ENCODE measurements around the gene GRIA3.
"Not testable (repeated sequence)": the region's sequence is repeated elsewhere in the genome, so short reads cannot be mapped to it uniquely, and the experiment has no call there.

GRIA3 gene

DNA sequence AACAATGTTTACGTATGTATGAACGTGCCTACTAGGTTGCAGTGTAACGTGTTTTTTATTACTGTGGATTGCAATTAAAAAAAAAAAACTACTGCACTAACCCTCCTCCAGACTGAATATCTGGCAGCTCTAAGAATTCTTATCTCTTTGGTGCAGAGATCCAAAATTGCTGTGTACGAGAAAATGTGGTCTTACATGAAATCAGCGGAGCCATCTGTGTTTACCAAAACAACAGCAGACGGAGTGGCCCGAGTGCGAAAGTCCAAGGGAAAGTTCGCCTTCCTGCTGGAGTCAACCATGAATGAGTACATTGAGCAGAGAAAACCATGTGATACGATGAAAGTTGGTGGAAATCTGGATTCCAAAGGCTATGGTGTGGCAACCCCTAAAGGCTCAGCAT lies 280.6 kb downstream of the GRIA3 start:
- DNase-seq (ENCODE audit: low spot score), result no peak

DNA sequence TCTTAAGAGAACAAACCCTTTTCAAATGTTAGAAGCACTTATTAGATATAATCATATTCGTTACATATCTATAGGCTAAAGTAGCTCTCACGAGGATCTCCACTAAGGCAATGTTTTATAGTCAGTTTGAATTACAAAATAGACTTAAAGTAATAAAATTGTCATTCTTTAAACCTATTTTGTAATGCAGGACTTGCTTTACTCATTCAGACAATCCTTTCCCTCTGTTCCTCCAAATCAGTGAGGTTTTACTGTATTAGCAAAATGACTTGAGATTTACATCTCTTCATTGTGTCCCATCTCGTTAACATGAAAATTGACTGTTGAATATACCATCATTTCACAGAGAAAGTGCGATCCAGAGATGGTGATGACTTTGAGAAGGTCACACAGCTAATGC lies 284.4 kb downstream of the GRIA3 start:
- DNase-seq (ENCODE audit: low spot score), result no peak

DNA sequence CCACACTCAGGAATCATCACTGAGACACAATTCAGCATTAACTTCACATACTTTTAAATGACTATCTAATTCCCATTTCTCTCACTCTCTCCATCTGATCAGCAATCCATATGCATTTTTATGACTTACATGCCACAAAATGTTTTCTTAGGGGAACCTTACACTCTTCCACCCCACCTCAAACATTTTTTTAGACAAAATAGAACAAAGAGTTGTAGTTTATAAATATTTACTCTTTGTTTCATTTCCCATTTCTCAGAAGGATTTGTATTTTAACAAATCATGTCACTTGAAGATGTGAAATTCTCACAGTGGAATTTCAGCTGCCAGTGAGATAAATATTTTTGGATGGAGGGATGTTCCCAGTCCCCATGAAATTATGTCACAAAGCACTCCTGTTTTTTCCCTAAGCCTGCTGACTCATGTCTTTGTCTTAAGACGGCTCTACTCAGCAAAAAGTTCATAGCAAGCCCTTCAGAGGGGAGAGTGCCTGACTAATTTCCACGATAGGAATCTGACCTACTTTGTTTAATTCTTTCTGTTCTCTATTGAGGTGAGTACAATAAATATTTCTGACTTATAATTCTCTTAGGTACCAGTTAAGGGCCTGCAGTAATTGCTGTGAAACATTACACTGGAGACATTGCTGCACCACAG lies 291.1 kb downstream of the GRIA3 start:
- DNase-seq (ENCODE audit: low spot score), result no peak

DNA sequence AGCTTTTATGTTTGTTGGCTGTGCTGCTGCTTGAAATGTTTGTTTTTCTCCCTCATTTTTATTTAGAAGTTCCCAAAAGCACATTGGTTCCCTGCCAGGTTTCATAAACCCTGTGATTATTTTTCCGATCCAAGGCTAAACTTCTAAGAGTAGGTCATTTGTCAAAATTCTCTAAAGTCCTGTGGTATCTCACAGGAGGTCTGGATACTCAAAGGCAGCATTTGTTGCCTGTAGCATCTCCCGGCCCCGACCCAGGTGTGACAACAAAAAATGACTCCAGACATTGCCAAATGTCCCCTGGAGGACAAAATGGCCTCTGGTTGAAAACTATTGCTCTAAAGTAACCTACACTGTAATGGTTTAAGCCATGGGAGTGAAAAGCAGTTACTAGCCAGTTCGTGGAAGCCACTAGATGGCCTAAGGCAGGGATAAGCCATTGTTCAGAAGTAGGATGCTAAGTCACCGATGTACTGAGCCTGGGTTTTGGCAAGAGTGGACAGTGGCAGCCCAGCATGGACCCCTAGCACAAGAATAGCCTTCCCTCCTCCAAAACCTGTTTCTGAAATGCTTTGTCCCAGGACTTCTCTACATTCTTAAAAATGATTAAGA lies 292.6 kb downstream of the GRIA3 start:
- DNase-seq (ENCODE audit: low spot score), result no peak

DNA sequence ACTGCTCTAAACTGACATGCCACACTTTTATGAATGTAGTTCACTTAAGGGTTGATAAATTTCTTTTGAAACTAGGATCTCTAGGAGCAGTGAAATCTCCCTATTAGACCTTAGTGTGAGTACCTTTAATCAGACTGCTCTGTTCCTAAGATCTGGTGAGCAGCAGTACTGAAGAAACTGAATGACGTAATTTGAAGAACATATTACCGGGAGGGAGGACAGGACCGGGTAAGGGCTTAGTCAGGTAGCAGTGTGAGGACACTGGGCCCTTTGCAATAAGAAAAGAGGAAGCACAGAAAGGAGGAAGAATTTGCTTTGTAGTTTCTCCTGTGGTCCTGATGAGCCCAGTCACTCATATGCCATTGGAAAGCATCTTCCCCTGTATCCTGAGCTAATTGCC lies 293.6 kb downstream of the GRIA3 start:
- DNase-seq (ENCODE audit: low spot score), result no peak

DNA sequence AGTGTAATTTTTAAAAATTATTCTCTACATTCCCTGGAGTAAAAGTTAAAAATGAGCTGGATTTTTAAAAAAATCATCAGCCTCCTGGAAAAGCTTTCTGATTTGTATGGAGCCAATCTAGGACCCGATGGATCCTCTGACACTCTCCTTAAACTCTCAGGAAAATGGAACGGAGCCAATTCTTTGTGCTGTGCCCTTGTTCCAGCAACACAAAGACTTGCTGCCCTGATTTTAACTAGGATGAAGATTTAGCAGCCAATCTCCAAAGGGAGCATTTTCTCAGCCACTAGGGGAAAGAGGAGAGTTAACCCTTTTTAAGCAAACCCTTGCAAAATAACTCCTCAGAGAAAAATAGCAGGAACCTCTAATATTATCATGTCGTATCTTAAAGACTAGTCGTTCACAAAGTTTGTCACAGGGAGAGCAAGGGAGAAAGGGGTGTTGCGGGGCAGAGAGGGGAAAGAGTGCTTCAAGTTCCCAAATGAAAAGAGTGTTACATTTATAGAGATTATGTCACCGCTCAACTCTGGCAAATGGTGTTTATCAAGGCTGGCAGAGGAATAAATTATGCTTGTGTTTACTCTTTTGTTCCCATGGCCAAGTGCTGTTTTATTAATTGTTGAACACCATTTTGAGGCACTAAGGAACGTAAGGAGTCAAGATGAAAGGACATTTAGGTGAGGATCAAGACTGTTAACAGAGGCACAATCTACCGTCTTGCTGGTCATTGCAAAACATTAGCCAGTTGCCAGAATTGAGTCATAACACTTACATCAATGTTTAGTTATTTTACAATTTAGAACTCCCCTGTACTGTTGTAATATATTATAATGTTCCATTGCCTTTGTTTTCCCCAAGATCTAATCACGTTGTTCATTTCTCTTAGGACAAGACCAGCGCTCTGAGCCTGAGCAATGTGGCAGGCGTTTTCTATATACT lies 298.1 kb downstream of the GRIA3 start:
- no peak for DNase-seq (ENCODE audit: low spot score)

DNA sequence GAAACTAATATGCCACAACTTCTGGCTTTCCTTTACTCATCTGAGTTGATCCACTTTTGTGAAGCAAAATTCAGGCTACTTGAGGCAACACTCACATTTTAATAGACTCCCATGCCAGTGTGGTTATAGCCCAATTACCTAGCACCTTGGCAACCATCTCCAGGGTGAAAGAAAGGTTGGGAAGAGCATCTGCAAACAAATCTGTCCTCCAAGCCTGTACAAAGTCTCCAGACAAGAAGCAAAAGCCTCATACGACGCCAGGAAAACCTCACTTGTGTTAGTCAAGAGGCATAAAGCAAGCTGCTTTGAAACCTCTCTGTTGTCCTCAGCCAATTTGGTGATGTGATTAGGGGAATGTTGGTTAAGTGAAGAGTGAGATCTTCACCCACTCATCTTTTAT lies 302.2 kb downstream of the GRIA3 start:
- DNase-seq (ENCODE audit: low spot score), result no peak

DNA sequence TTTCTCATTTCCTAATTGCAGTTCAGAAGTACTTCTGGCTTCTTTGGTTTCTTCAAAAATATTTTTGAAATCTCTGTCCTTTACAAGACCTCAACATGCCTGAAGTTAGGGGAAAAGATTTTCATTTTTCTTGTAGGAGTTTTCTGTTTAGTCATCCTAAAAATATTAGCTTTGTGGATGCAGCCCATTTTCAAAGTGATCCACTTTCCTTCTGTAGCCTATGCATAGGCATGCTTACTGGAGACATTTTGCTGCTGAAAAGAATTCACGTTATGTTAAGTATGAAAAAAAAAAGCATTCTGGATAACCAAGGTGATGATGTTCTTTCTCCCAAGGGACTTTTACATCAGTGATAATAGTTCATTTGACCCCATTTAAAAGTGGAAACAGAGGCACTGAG lies 303.2 kb downstream of the GRIA3 start:
- no peak for DNase-seq (ENCODE audit: low spot score)

DNA sequence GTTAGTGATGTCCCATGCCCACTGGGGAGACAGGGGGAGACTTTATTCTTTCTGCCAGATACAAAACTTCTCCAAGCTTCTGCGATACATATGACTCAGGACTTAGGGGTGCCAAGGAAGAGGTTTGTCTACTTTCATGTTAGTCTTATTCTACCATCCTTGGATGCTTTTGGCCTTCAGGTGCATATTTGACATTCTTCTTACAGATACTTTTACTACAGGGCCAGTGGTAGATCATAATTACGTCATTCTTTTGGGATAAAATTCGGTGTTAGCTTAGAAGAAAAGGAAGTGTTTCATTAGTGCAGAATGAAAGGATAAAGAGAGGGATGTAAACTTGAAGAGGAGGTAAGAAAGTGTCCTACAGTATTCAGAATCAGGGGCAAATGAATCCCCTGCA lies 303.6 kb downstream of the GRIA3 start:
- no peak for DNase-seq (ENCODE audit: low spot score)

DNA sequence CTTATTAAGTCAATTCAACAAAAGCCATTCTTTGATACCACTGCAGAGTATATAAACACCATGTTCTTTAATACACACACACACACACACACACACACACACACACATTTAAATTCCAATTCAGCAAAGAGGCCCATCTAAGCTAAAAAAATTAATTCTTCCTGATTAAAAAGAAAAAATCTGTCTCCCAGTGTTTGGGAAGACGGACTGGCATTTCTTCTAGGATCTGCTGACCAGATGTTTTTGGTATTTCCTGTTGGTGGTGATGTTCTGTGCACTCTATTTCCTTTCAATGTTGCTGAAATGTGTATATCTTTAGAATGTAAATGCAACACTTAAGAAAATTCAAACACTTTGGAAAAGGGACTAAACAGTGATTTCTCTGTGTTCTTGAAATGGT lies 304.9 kb downstream of the GRIA3 start:
- DNase-seq (ENCODE audit: low spot score), result no peak

DNA sequence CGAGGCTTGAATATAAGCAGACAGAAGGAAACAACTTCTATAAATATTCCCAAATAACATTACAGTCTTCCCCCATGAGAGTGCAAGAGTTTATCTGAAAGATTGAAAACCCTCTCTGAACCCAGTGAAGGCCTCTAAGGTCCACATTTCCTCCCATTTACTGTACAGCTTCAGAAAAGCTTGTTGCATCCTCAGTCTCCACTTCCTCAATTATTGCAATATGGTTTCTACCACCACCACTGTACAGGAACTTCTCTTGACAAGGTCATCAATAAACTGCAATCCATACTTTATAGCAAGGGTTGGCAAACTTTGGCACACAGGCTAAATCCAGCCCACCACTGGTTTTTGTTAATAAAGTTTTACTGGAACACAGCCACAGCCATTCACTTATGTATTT lies 309.8 kb downstream of the GRIA3 start:
- DNase-seq (ENCODE audit: low spot score), result no peak

DNA sequence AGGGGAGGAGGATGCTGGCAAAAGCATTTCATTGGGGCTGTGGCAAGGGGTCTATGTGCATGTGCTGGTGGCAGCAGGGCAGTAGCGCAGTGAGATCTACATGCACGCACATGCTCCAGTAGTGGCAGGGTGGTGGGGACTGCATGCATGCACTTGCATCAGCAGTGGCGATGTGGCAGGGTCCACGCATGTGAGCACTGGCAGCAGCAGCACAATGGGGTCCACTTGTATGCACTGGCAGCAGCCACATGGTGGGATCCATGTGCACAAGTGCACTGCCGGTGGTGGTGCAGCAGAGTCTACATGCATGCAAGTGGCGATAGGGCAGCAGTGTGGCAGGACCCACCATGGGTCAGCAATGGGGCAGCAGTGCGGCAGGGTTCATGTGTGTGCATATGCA lies 315.7 kb downstream of the GRIA3 start:
- no peak for DNase-seq (ENCODE audit: low spot score)

DNA sequence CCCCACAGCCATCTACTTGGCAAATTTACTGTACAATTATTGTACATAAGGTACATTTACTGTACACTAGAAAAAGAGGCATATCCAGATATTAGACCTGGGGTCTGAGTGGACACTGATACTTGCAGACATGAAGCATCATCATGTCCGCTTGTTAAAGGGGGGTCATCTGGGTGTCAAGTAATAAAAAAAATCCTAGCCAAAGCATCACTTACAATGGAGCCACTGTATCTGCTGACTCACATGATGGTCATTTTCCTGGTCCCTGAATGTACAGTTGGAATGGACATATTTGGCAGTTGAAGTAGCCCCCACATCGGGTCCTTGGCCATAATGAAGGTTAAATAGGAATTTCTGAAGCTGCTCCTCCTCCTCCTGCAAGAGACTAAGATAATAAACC lies 320.0 kb downstream of the GRIA3 start:
- no peak for DNase-seq (ENCODE audit: low spot score)

DNA sequence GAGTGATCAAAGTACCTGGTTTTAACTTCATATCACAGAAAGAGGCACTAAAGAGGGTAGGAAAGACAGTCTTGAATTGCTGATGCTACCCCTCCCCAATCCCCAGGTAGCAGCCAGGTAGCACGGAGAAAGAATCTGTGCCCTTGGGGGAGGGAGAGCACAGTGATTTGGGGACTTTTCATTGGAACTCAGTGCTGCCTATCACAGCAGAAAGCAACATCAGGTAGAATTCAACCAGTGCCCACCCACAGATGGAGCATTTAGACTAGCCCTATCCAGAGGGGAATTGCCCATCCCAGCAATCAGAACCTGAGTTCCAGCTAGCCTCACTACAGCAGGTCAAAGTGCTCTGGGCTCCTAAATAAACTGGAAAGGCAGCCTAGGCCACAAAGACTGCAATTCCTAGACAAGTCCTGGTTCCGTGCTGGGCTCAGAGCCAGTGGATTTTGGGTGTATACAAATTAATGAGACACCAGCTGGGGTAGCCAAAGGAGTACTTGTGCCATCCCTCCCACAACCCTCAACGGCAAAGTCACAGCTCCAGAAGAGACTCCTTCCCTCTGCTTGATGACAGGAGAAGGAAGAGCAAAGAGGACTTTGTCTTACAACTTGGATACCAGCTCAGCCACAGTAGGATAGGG lies 320.7 kb downstream of the GRIA3 start:
- no peak for DNase-seq (ENCODE audit: low spot score)

DNA sequence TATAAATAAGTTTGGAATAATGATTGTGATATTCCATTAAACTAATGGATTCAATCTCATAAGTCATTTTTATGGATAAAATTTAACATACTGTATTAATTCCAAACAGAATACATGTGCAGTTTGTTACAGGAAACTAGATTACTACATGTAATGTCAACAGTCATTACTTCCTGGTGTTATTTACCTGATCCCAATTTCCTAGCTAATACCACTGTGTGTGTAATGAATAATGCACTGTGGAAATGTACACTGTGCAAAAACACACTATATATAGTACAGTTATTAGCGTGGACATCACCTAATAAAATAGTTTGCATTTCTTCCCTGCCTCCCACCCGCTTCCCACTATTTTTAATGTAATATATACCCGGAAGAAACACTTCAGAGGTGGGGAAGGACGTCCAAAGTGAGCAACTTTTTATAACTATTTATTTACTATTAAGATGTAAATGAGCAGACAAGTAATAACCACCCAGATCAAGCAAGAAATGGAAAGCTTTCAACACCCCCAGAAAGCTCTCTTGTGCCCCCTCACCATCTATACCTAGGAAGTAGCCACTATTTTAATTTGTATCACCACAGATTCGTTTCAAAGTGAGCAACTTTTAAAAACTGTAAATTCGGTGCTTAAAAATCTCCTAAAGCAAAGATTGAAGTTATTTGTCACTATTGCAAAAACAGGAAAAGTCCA lies 329.7 kb downstream of the GRIA3 start:
- no peak for DNase-seq (ENCODE audit: low spot score)

DNA sequence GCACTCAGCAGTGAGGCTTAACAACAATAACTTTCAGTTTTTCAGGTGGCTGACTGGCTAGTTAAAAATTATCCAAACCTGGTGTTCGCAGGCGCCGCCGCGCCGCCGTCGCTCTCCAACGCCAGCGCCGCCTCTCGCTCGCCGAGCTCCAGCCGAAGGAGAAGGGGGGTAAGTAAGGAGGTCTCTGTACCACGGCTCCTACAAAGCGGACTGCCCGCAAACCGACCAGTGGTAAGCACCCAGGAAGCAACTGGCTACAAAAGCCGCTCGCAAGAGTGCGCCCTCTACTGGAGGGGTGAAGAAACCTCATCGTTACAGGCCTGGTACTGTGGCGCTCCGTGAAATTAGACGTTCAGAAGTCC lies 330.2 kb downstream of the GRIA3 start:
- DNase-seq (ENCODE audit: low spot score), result not testable (repeated sequence)

DNA sequence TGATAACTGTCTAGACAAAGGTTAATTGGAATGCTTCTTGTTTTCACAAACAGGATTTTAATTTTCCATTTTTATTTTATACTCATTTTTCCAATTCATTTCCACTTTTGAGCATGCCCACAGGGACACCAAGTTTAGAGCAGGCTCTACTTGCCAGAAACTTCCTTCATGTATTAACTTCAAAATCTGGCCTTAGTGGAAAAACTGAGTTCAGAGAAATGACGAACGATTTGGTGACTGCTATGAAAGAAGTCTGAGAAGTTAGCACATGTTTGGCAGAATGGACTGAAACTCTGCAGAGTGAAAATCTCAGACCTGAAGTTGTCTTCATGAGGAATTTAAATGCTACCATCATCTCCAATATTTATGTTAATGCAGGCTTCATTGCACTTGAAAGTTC lies 334.7 kb downstream of the GRIA3 start:
- DNase-seq (ENCODE audit: low spot score), result no peak

DNA sequence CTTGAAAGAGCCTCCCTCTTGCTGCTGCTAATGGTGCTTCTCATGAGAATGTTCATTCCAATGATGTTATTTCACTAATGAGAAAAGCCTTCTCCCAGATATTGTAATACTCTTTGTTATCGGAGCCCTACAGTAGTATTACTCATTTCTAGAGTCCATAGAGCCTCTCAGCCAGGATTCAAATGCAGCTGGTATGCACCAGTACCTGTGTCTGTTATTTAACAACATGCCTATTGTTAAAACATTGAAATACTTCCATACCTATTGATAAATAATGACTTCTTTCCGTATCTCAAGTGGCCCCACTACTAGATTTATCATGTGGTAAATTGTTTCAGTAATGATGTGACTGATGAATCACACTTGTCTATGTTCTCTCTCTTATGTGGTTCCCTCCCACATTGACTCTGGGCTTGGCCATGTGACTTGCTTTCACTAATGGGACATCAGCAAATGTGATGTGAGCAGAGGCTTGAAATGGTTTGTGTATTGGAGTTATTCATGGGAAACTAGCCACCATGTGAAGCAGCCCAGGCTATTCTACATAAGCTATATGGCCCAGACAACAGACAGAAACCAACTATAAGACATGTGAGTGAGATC lies 341.1 kb downstream of the GRIA3 start:
- DNase-seq (ENCODE audit: low spot score), result no peak

DNA sequence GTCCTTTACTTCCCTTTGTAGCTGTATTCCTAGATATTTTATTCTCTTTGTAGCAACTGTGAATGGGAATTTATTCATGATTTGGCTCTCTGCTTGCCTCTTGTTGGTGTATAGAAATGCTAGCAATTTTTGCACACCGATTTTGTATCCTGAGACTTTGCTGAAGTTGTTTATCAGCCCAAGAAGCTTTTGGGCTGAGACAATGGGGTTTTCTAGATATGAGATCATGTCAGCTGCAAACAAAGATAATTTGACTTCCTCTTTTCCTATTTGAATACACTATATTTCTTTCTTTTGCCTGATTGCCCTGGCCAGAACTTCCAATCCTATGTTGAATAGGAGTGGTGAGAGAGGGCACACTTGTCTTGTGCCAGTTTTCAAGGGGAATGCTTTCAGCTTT lies 346.6 kb downstream of the GRIA3 start:
- DNase-seq (ENCODE audit: low spot score), result not testable (repeated sequence)
